A204.1 (cell line): ENCODE data around the gene ETF1.
"Not testable (repeated sequence)": the region's sequence is repeated elsewhere in the genome, so short reads cannot be mapped to it uniquely, and the experiment has no call there.

Source experiments
- FAIRE-seq: peaks from 2 replicates; lab custom pipeline; 2012; peaks lifted over from hg19 to GRCh38; lab: Jason Lieb, UNC

ETF1 gene

DNA sequence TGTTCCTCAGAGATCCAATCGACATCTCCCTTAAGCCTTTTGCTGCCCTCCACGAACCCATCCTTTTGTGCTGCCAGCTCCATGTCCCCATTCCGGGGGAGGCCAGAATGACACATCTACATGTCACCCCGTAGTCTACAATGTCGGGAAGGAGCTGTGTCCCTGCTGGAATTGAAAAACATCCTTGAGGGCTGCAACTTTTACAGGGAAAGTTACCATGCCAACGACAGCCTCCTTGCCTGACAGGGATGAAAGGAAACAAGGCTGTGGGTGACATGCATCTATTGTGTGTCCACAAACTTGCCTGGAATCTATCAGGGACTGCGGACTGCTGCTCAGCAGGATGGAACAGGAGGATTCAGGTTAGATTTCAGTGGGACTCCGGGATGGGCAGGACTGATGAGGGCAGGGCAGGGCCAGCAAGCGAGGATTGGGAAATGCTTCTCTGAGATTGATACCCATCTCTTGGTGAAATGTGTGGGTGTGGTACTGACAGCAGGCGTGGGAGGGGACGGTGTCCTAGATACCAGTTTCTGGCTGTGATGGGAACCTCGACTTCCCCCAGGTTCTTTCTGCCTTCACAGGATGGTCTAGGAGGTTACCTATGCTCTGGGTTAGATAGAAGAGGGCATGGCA lies 52.3 kb downstream of the ETF1 start:
- no peak for FAIRE-seq

DNA sequence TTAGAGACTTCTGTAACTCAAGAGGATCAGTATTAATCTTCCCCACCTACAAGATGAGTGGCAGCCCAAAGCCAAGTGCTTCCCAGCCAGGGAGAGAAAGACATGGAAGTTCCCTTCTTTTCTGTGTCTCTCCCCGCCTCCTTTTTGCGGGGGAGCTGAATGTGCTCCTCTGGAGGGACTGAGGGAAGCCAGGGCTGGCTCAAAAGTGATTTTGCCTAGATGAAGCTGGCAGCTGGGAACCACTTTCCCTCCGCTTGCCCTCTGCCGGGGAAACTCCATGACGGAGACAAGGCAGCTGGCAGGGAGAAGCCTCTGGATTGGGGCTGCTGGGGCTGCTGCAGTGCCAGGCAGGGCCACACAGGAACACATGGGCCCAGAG lies 53.4 kb downstream of the ETF1 start:
- FAIRE-seq: no peak

DNA sequence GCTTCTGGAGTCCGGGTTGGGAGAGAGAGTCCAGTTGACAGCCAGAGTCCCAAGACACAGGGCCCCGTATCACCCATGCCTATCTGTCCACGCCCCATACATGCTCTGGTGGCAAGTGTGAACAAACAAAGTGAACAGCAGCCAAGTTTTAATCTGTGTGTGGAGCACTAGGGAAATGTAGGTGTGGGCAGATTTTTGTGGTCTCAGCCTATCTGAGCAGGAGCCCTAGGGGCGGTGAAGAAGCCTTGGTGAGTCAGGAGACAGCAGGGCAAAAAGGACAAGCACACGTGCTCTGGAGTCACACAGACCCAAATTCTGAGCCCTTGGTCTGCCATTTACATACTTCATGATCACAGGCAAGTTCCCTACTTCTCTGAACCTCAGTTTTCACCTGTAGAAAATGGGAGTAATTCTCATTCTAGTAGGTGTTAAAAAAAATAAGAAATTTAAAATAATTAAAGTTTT lies 54.5 kb downstream of the ETF1 start:
- FAIRE-seq: no peak

DNA sequence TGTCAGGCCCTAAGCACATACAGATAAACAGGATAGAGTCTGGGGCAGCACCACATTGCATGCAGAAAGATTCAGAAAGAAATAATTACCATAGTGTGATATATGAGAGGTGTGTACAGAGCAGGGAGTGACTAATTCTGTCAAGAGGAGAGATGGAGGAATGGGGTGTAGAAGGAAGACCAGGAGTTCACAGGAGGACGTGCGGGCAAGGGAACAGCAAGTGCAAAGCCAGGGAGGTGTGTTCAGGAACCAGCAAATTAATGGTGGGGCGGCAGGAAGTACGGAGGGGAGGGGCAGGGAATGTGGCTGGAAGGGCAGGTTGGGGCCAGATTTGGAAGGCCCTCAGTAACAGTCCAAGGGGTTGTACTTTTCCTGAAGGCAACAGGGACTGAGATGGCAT lies 60.4 kb downstream of the ETF1 start:
- FAIRE-seq: no peak

DNA sequence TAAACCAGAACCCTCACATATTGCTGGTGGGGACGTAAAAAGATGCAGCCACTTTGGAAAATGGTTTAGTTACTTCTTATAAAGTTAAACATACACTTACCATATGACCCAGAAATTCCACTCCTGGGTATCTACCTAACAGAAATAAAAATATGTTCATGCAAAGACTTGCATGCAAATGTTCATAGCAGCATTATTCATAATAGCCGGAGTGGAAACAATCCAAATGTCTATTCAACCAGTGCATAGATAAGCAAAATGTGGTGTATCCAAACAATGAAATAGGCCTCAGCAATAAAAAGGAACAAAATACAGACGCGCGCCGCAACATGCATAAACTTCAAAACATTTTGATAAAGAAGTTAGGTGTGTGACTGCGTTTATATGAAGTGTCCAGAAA lies 66.1 kb downstream of the ETF1 start:
- no peak for FAIRE-seq

DNA sequence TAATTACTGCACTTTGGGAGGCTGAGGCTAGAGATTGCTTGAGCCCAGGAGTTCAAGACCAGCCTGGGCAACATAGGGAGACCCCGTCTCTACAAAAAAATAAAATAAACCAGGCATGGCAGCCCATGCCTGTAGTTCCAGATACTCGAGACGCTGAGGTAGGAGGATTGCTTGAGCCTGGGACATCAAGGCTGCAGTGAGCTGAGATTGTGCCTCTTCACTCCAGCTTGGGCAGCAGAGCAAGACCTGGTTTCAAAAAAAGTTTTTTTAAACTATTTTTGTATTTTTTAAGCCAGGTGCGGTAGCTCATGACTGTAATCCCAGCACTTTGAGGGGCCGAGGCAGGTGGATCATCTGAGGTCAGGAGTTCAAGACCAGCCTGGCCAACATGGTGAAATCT lies 69.9 kb downstream of the ETF1 start:
- FAIRE-seq: not testable (repeated sequence)

DNA sequence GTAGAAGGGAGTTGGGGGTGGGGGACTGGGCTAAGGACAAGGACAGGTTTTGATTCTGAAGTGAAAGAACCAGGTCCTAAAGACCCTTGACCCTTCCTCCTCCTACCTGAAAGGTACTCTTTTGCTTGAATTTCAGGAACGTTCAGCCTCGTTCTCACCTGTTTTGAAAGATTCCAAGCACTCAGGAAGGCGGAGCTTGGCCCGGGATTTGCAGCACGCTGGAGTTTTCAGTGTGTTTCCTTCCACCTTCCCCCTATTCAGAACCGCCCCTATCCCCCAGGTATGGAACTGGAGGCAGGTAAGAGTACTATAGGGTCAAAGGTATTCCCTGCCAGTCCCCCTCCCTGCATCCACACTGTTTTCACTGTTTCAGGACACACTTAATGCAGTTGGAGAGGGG lies 70.7 kb downstream of the ETF1 start:
- no peak for FAIRE-seq

DNA sequence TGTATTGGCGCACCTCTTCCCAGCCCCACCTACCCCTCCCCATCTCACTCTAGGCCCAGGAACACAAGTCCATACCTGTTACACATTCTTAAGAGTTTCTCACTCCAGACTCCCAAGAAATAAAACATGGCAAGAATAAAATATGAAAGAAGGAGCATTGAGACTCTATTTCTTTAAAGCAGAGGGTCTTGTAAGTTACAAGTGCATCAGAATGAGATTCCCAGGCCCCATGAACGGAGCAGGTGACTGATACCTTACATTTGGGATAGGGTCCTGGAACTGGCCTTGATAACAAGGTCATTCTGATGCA lies 72.0 kb downstream of the ETF1 start:
- no peak for FAIRE-seq

DNA sequence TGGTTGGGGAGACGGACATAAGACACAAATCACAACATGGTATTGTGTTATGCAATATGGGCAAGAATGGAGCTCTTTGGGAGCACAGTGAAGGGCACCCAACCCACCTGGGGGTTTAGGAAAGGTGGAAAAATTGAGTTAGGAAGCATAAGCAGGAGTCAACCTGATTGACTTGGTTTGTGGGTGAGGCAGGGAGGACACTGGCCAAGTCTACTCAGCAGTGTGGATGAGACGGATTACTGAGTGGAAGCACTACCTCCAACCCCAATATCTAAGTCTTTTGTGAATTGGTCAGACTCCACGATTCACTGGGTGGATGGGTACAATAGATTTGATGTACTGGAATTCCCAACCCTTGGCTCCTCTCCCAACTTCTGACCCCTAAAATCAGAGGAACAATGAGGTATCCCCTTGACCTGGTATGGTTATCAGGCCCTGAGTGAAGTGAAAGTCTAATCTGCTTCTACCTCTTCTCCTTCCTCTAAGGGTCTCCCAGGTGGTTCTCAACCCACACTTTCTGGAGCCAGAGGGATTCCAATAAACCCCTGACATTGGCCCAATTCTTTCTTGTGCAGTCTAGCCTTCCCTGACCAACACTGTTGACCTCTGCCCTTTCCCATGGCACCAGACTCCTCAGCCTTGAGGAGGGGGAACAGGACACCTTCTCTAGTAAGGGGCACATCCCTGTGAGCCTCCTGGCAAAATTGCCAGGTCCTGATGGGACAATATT lies 72.5 kb downstream of the ETF1 start:
- FAIRE-seq: no peak

DNA sequence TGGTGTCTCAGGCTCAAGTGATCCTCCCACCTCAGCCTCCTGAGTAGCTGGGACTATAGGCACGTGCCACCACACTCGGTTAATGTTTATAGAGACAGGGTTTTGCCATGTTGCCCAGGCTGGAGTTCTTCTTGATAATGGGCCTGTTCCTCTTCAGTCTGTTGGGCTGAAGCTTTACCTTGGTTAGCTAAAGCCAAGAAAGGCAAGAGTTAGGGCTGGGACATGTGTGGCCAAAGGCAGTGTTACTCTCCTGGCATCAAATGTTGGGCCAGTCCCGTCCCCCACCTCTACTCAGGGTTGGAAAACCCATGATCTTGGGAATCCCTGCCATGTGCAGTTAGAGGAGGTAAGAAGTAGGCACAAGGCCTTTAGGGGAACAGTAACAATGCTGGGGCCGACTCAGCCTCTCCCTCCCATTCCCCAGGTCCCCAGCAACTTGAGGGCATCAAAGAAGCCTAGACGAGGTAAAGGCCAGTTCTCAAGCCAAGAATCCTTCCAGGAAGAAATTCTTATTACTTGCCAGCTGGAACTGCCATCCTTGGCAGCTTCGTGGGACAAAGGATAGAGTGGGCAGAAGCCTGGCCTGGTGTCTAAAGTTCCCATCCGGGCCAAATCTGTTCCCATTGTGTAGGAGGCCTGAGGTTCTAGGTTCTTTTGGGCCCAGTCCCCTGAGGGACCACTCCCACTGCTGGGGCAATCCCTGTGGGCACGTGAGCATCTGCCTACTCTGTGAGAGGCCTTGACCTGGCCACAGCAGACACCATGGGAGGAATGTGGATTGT lies 73.3 kb downstream of the ETF1 start:
- no peak for FAIRE-seq

GRCh38 chr5:138468966-138469539 lies 74.0 kb downstream of the ETF1 start:
- FAIRE-seq: no peak

DNA sequence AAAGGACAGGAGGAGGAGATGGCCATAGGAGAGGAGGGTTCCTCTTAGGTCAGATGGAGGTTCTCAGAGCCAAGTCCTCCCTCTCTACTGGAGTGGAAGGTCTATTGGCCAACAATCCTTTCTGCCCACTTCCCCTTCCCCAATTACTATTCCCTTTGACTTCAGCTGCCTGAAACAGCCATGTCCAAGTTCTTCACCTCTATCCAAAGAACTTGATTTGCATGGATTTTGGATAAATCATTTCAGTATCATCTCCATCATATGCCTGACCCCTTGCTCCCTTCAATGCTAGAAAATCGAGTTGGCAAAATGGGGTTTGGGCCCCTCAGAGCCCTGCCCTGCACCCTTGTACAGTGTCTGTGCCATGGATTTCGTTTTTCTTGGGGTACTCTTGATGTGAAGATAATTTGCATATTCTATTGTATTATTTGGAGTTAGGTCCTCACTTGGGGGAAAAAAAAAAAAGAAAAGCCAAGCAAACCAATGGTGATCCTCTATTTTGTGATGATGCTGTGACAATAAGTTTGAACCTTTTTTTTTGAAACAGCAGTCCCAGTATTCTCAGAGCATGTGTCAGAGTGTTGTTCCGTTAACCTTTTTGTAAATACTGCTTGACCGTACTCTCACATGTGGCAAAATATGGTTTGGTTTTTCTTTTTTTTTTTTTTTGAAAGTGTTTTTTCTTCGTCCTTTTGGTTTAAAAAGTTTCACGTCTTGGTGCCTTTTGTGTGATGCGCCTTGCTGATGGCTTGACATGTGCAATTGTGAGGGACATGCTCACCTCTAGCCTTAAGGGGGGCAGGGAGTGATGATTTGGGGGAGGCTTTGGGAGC lies 74.7 kb downstream of the ETF1 start:
- FAIRE-seq: no peak

- no peak for FAIRE-seq
Observed at GRCh38 chr5:138467711-138468132, 75.3 kb downstream of the ETF1 start.

- no peak for FAIRE-seq
Observed at GRCh38 chr5:138466900-138467710, 75.9 kb downstream of the ETF1 start.

DNA sequence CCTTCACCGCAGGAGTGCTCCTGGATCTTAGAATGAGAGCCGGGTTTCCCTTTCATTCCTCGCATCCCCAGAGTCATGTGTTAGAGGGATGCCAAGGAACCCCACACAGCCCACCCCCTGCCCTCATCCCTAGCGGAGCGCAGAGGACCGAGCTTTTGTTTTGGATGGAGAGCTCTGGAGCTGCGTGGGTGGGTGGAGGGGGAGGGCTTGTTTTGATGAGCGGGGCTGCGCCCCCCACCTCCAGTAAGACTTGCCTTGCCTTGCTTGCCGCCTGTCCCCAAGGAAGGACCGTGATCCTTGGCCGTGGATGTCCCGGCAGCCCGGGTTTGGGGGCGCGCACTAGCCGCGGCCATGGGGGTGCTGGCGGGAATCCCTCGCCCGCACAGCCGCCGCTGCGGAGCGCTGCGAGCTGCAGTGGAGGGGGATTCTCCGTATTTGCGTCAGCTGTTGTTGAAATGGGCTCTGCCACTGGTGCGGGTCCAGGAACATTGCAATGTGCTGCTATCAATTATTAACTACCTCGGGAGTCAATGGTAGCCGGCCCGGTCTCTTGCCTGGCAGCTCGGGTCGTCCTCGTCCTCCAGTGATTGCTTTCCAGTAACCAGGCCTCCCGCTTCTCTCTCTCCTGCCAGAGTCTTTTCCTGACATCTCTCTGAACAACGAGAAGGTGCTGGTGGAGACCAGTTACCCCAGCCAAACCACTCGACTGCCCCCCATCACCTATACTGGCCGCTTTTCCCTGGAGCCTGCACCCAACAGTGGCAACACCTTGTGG lies 76.7 kb downstream of the ETF1 start:
- FAIRE-seq: no peak

GRCh38 chr5:138465261-138466124 lies 77.5 kb downstream of the ETF1 start, which contains the start of gene EGR1:
TSS of gene EGR1 (plus strand) at chr5:138465479. CDS start at chr5:138465762, 283 bp downstream.
- no peak for FAIRE-seq

DNA sequence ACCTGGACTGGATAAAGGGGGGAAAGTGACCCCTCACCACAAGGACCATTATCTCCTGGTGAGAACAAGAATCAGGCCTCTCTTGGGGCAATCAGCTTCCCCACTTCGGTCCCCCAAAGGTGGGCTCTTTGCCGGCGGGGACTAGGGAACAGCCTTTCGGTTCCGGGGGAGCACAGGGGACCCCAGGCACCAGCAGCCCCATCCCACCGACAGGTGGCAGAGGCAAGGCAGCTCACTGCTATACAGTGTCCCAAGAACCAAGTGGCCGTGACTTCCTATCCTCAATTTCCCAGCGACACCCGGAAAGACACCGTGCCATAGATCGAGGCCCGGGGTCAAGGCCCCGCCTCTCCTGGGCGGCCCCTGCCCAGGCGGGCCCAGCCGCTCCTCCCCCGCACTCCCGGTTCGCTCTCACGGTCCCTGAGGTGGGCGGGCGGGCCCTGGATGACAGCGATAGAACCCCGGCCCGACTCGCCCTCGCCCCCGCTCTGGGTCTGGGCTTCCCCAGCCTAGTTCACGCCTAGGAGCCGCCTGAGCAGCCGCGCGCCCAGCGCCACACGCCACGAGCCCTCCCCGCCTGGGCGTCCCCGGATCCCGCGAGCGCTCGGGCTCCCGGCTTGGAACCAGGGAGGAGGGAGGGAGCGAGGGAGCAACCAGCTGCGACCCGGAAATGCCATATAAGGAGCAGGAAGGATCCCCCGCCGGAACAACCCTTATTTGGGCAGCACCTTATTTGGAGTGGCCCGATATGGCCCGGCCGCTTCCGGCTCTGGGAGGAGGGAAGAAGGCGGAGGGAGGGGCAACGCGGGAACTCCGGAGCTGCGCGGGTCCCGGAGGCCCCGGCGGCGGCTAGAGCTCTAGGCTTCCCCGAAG lies 78.4 kb downstream of the ETF1 start:
- peak; percentile 88 for FAIRE-seq

- peak; percentile 21 for FAIRE-seq
Observed at GRCh38 chr5:138464008-138464387, 79.0 kb downstream of the ETF1 start.
